SK-N-SH (cell line): ENCODE data around the gene SLC7A5. TPM values are rescaled to one million over a fixed set of nuclear protein-coding genes. Genes with fewer than 3 reads are reported as not detected.

Experiments
- CTCF ChIA-PET: fragments of 300-600, 350-600 bp; formaldehyde crosslinking; extraction: SDS; loops from one replicate; lab custom pipeline; 2021; lab: Yijun Ruan, JAX
- POLR2A ChIA-PET: fragments of 350-600 bp; sonication (Branson Sonifier 250); formaldehyde crosslinking; extraction: SDS; loops from one replicate; lab custom pipeline; 2020; ENCODE audit warnings: antibody characterized with exemption, inconsistent platforms; lab: Yijun Ruan, JAX
- DNase-seq: peaks from one replicate; pipeline ENCODE4 v3.0.0; 2012
- H2AFZ ChIP-seq: fragments of 200-600 bp; sonication (generic); 2 replicates; pipeline ENCODE4 v1.8.1; 2016; ENCODE audit warnings: antibody characterized with exemption, mild to moderate bottlenecking, low read depth
- H3F3A ChIP-seq: fragments of 200-600 bp; sonication (generic); replicated peaks from 2 replicates; pipeline ENCODE3; 2016; ENCODE audit warnings: antibody characterized with exemption, mild to moderate bottlenecking; ENCODE audit not compliant: insufficient read depth
- H3K27ac ChIP-seq, 2 experiments: fragments of 200-500 bp in 1 of 2; fragments of 200-600 bp in 1 of 2; sonication (Bioruptor generic) in 1 of 2; sonication (generic), shearing (Covaris generic) in 1 of 2; 2 replicates each; pipeline versions ENCODE4 v1.5.1 to v1.6.1; 2014 to 2016; ENCODE audit warnings: low read depth in 2 of 2, inconsistent platforms in 1 of 2, low read length in 1 of 2, mild to moderate bottlenecking in 1 of 2, mixed read lengths in 1 of 2
- H3K27me3 ChIP-seq: fragments of 200-600 bp; sonication (generic), shearing (Covaris generic); 2 replicates; pipeline ENCODE4 v1.6.1; 2016; ENCODE audit warnings: mixed run types; ENCODE audit not compliant: insufficient read depth
- H3K36me3 ChIP-seq, 2 experiments: fragments of 200-500 bp in 1 of 2; fragments of 200-600 bp in 1 of 2; sonication (Bioruptor generic) in 1 of 2; sonication (generic) in 1 of 2; replicated peaks in 1 of 2; 2 replicates each; pipeline versions ENCODE3 to v1.5.1; 2014 to 2016; ENCODE audit warnings: low read length in 1 of 2, mild to moderate bottlenecking in 1 of 2; ENCODE audit not compliant: insufficient read depth in 2 of 2, control insufficient read depth in 1 of 2
- H3K4me1 ChIP-seq, 2 experiments: fragments of 200-500 bp in 1 of 2; fragments of 200-600 bp in 1 of 2; sonication (Bioruptor generic) in 1 of 2; sonication (generic), shearing (Covaris generic) in 1 of 2; 2 replicates each; pipeline versions ENCODE4 v1.5.1 to v1.6.1; 2014 to 2016; ENCODE audit warnings: low read depth in 1 of 2, low read length in 1 of 2, mixed run types in 1 of 2; ENCODE audit not compliant: insufficient read depth in 2 of 2, control insufficient read depth in 1 of 2
- H3K4me2 ChIP-seq: fragments of 200-600 bp; sonication (generic), shearing (Covaris generic); 2 replicates; pipeline ENCODE4 v1.6.1; 2017; ENCODE audit warnings: mixed run types
- H3K4me3 ChIP-seq, 2 experiments: fragments of 200-500 bp in 1 of 2; fragments of 200-600 bp in 1 of 2; sonication (Bioruptor generic) in 1 of 2; sonication (generic), shearing (Covaris generic) in 1 of 2; 2 replicates each; pipeline versions ENCODE4 v1.5.1 to v1.8.1; 2014 to 2016; ENCODE audit warnings: low read depth in 2 of 2, inconsistent platforms in 1 of 2, low read length in 1 of 2, mild to moderate bottlenecking in 1 of 2, mixed read lengths in 1 of 2, moderate library complexity in 1 of 2
- H3K79me2 ChIP-seq: fragments of 200-600 bp; sonication (generic); 2 replicates; pipeline ENCODE4 v1.8.1; 2017; ENCODE audit warnings: mild to moderate bottlenecking; ENCODE audit not compliant: insufficient read depth
- H3K9ac ChIP-seq: fragments of 200-600 bp; sonication (generic); 2 replicates; pipeline ENCODE4 v1.6.1; 2017; ENCODE audit warnings: mixed run types
- H3K9me2 ChIP-seq: fragments of 200-600 bp; sonication (generic); 2 replicates; pipeline ENCODE4 v1.6.1; 2017; ENCODE audit warnings: mixed run types
- H3K9me3 ChIP-seq: fragments of 200-600 bp; sonication (generic); 2 replicates; pipeline ENCODE4 v1.6.1; 2017; ENCODE audit warnings: mixed run types, mild to moderate bottlenecking, moderate library complexity
- H4K20me1 ChIP-seq: fragments of 200-600 bp; sonication (generic); 2 replicates; pipeline ENCODE4 v1.6.1; 2017; ENCODE audit warnings: mild to moderate bottlenecking, mixed run types; ENCODE audit not compliant: insufficient read depth
- ELF1 ChIP-seq: IDR thresholded peaks from 2 replicates; pipeline ENCODE4 v1.4.0; 2012
- FOSL2 ChIP-seq: IDR thresholded peaks from 2 replicates; pipeline ENCODE4 v1.4.0; 2012; ENCODE audit warnings: low read depth, mild to moderate bottlenecking, moderate library complexity, borderline replicate concordance
- FOXJ3 ChIP-seq: sonication (generic); formaldehyde crosslinking; IDR thresholded peaks from 2 replicates; pipeline ENCODE4 v1.5.1; 2020; ENCODE audit warnings: mild to moderate bottlenecking, missing genetic modification reagents
- FOXM1 ChIP-seq: IDR thresholded peaks from 2 replicates; pipeline ENCODE4 v1.4.0; 2012; ENCODE audit warnings: low read depth, mild to moderate bottlenecking
- MEF2A ChIP-seq: IDR thresholded peaks from 2 replicates; pipeline ENCODE4 v1.4.0; 2012; ENCODE audit warnings: low read depth, borderline replicate concordance
- PBX3 ChIP-seq: IDR thresholded peaks from 2 replicates; pipeline ENCODE4; 2012
- RAD21 ChIP-seq: IDR thresholded peaks from 2 replicates; pipeline ENCODE4 v1.6.1; 2012; ENCODE audit warnings: mild to moderate bottlenecking, low read length
- RXRA ChIP-seq: IDR thresholded peaks from 2 replicates; pipeline ENCODE4 v1.4.0; 2012; ENCODE audit warnings: low read depth, mild to moderate bottlenecking, borderline replicate concordance
- SIN3A ChIP-seq: IDR thresholded peaks from 2 replicates; pipeline ENCODE4 v1.6.1; 2012; ENCODE audit warnings: low read depth, mild to moderate bottlenecking, low read length, moderate library complexity, borderline replicate concordance
- TCF12 ChIP-seq: IDR thresholded peaks from 2 replicates; pipeline ENCODE4 v1.4.0; 2012
- WGBS: methylation state at CpG from one replicate; pipeline ENCODE4 v1.1.6; 2017; ENCODE audit warnings: low lambda C conversion rate; 5-methylcytosine and 5-hydroxymethylcytosine counted together
- polyA plus RNA-seq, 3 experiments: library from polyadenylated mRNA; depleted of rRNA; stranded (reverse); fragments of >200 nt; gene quantifications; 2 replicates each; pipeline ENCODE4 v1.2.3, GENCODE V29; 2012

Gene SLC7A5
- polyA plus RNA-seq, 1 of the 3 experiments (the other 2 are of a cell fraction), result 15.1 TPM

DNA sequence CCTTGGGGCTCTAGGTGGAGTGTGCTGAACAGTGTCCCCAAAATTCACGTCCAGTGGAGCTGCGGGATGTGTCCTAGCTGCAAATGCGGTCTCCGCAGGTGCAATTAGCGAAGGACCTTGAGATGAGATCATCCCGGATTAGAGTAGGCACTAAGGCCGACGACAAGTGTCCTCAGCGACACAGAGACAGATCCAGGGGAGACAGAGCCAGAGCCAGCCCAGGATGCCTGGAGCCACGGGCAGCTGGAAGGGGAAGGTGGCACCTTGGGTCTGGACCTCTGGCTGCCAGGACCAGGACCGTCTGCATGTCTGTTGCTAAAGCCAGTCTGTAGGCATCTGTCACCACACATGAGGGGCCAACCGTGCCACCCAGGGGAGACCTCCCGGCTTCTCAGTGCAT lies 24.5 kb downstream of the SLC7A5 start:
- POLR2A ChIA-PET, result interaction anchor here (0.8 kb wide), 1 partner anchor 38 kb away, joined by 3 read pairs; no protein-coding TSS in a partner anchor
- no peak for DNase-seq
- peaks cover 3% of the 10 kb centered on the region; the same call in 1 of the 2 replicates for H3K79me2 ChIP-seq
- H3K4me1 ChIP-seq, result peaks cover 0 to 20% of the 10 kb centered on the region in 2 experiments; a peak in 1 of 4 replicates
- H2AFZ ChIP-seq, result no peak overlapping the region
- no peak overlapping the region for H3K9ac ChIP-seq
- H3K27me3 ChIP-seq, result no peaks in the 10 kb centered on the region
- no peak for TF ChIP-seq FOSL2
- no peak for TF ChIP-seq ELF1
- no peak for TF ChIP-seq FOXM1
- TF ChIP-seq RXRA, result no peak
- peaks cover 0 to 32% of the 10 kb centered on the region in 2 experiments for H3K36me3 ChIP-seq
- H4K20me1 ChIP-seq, result peaks cover 32% of the 10 kb centered on the region
- H3K27ac ChIP-seq, result no peak overlapping the region
- H3F3A ChIP-seq, result no peaks in the 10 kb centered on the region
- H3K4me3 ChIP-seq, result no peak overlapping the region
- WGBS, result 85% methylated on average over 9 of the region's 13 CpGs
- no peaks in the 10 kb centered on the region for H3K9me3 ChIP-seq
- H3K9me2 ChIP-seq, result no peaks in the 10 kb centered on the region
- CTCF ChIA-PET, result interaction anchor here (1.7 to 10.5 kb wide), 3 partner anchors 9 to 66 kb away, joined by 6 to 207 read pairs (median 29); partner anchors contain the start of gene SLC7A5
- H3K4me2 ChIP-seq, result no peak overlapping the region

GRCh38 chr16:87844120-87844733 lies 25.1 kb downstream of the SLC7A5 start:
- 86% methylated on average over 26 of the region's 30 CpGs for WGBS
- no peaks in the 10 kb centered on the region for H3K9me2 ChIP-seq
- H3K4me1 ChIP-seq, result peaks cover 0 to 20% of the 10 kb centered on the region in 2 experiments; a peak in 1 of 4 replicates
- H3K4me2 ChIP-seq, result no peak overlapping the region
- TF ChIP-seq ELF1 (no peak), FOXM1 (no peak), MEF2A (no peak), PBX3 (no peak), TCF12 (no peak), RAD21 (no peak), SIN3A (no peak), FOXJ3 (no peak)
- H3K36me3 ChIP-seq, result peaks cover 0 to 33% of the 10 kb centered on the region in 2 experiments
- H3K9me3 ChIP-seq, result no peaks in the 10 kb centered on the region
- no peak for DNase-seq
- H3K79me2 ChIP-seq, result peaks cover 3% of the 10 kb centered on the region; the same call in 1 of the 2 replicates
- H3K27me3 ChIP-seq, result no peaks in the 10 kb centered on the region
- H3F3A ChIP-seq, result no peaks in the 10 kb centered on the region
- CTCF ChIA-PET, result interaction anchor here (1.7 to 10.5 kb wide), 3 partner anchors 8 to 65 kb away, joined by 6 to 207 read pairs (median 29); partner anchors contain the start of gene SLC7A5
- peaks cover 32% of the 10 kb centered on the region for H4K20me1 ChIP-seq
- H3K4me3 ChIP-seq, result no peak overlapping the region
- POLR2A ChIA-PET, result interaction anchor here (0.8 kb wide), 1 partner anchor 37 kb away, joined by 3 read pairs; no protein-coding TSS in a partner anchor
- H2AFZ ChIP-seq, result no peak overlapping the region
- no peak overlapping the region for H3K9ac ChIP-seq
- no peak overlapping the region for H3K27ac ChIP-seq
